Measurements from ENCODE around the gene ADGRB2. TPM values are rescaled to one million over a fixed set of nuclear protein-coding genes. Genes with fewer than 3 reads are reported as not detected.

ADGRB2 gene
- total RNA-seq, 6 donors from 2014 or later = 0.34 to 1.9 (median 1.1) TPM

GRCh38 chr1:31761883-31762282 is 2.3 kb downstream of the ADGRB2 start:
- Histone ChIP-seq H3K27ac (no peak overlapping the region), H3K9me3 (no peaks in the 10 kb centered on the region), H3K4me1 (peaks cover 29 to 44% (median 32%) of the 10 kb centered on the region in 4 donors), H3K27me3 (peaks cover 0 to 38% (median 25%) of the 10 kb centered on the region in 4 donors), H3K4me3 (no peak overlapping the region), H3K36me3 (no peaks in the 10 kb centered on the region)
- ATAC-seq (ENCODE audit: low FRiP score in 2 of 2) (no peak), DNase-seq (no peak)
- TF ChIP-seq POLR2AphosphoS5 (IDR thresholded peaks at IDR 0.05) (no peak), POLR2A (IDR thresholded peaks at IDR 0.05) (no peak), EP300 (IDR thresholded peaks at IDR 0.05) (no peak), CTCF (IDR thresholded peaks at IDR 0.05) (no peak)
- WGBS, 2 donors = 60 to 64% methylated on average over 6 of the region's 6 CpGs

GRCh38 chr1:31760471-31761470 is 3.4 kb downstream of the ADGRB2 start:
- H3K36me3 ChIP-seq = no peaks in the 10 kb centered on the region
- H3K27me3 ChIP-seq = peaks cover 0 to 38% (median 25%) of the 10 kb centered on the region in 4 donors
- no peak for TF ChIP-seq EP300 (IDR thresholded peaks at IDR 0.05)
- no peak for TF ChIP-seq CTCF (IDR thresholded peaks at IDR 0.05)
- TF ChIP-seq POLR2AphosphoS5 (IDR thresholded peaks at IDR 0.05) = no peak
- TF ChIP-seq POLR2A (IDR thresholded peaks at IDR 0.05) = no peak
- ATAC-seq (ENCODE audit: low FRiP score in 2 of 2) (peak in 1 of 2 donors; percentile 83), DNase-seq (peak; percentile 43 to 90)
- H3K9me3 ChIP-seq = no peaks in the 10 kb centered on the region
- H3K4me1 ChIP-seq = peaks cover 29 to 44% (median 32%) of the 10 kb centered on the region in 4 donors
- peak overlapping the region; percentile 15 to 57 (median 40) for H3K4me3 ChIP-seq
- 2% methylated on average over 32 to 45 of the region's 63 CpGs for WGBS, 2 donors
- H3K27ac ChIP-seq = peak overlapping the region in 1 of 4 donors; percentile 44

GRCh38 chr1:31759298-31760023 is 4.7 kb downstream of the ADGRB2 start:
- H3K4me1 ChIP-seq = peaks cover 26 to 38% (median 31%) of the 10 kb centered on the region in 4 donors
- peaks cover 0 to 36% (median 25%) of the 10 kb centered on the region in 4 donors for H3K27me3 ChIP-seq
- no peak overlapping the region for H3K4me3 ChIP-seq
- no peak overlapping the region for H3K27ac ChIP-seq
- no peak for TF ChIP-seq CTCF (IDR thresholded peaks at IDR 0.05)
- no peak for TF ChIP-seq POLR2A (IDR thresholded peaks at IDR 0.05)
- no peak for TF ChIP-seq POLR2AphosphoS5 (IDR thresholded peaks at IDR 0.05)
- no peak for TF ChIP-seq EP300 (IDR thresholded peaks at IDR 0.05)
- no peaks in the 10 kb centered on the region for H3K36me3 ChIP-seq
- ATAC-seq (ENCODE audit: low FRiP score in 2 of 2) (no peak), DNase-seq (no peak)
- no peaks in the 10 kb centered on the region for H3K9me3 ChIP-seq
- WGBS, 2 donors = 80 to 82% methylated on average over 10 of the region's 10 CpGs

- Histone ChIP-seq H3K4me3 (no peak overlapping the region), H3K9me3 (no peaks in the 10 kb centered on the region), H3K4me1 (peaks cover 24 to 35% (median 29%) of the 10 kb centered on the region in 4 donors), H3K27ac (no peak overlapping the region), H3K36me3 (no peaks in the 10 kb centered on the region), H3K27me3 (peaks cover 0 to 36% (median 25%) of the 10 kb centered on the region in 4 donors)
- WGBS, 2 donors = 91 to 94% methylated on average over 7 of the region's 7 CpGs
- DNase-seq (no peak), ATAC-seq (ENCODE audit: low FRiP score in 2 of 2) (no peak)
- TF ChIP-seq EP300 (IDR thresholded peaks at IDR 0.05) (no peak), CTCF (IDR thresholded peaks at IDR 0.05) (no peak), POLR2AphosphoS5 (IDR thresholded peaks at IDR 0.05) (no peak), POLR2A (IDR thresholded peaks at IDR 0.05) (no peak)
Measured at GRCh38 chr1:31758823-31759222, 5.3 kb downstream of the ADGRB2 start.

Measured in upper lobe of left lung (tissue), 6 donors.